Endodermal cell (in vitro differentiated cells): ENCODE data around the gene BRSK1. TPM values are rescaled to one million over a fixed set of nuclear protein-coding genes. Genes with fewer than 3 reads are reported as not detected.
A peak's percentile ranks its signal among the peaks of the same experiment; 100 is the strongest.
"Not testable (repeated sequence)": the region's sequence is repeated elsewhere in the genome, so short reads cannot be mapped to it uniquely, and the experiment has no call there.

Experiments used
- DNase-seq: peaks from one replicate; pipeline ENCODE4 v3.0.0-alpha.2; 2017
- H3K27ac ChIP-seq: 2 replicates; pipeline ENCODE4 v1.5.1; 2013; ENCODE audit warnings: mild to moderate bottlenecking, low read depth, low read length, moderate library complexity
- H3K27me3 ChIP-seq: 2 replicates; pipeline ENCODE4 v1.6.1; 2013; ENCODE audit warnings: mild to moderate bottlenecking, low read length, moderate library complexity; ENCODE audit not compliant: insufficient read depth, control insufficient read depth, poor library complexity, severe bottlenecking
- H3K36me3 ChIP-seq: 2 replicates; pipeline ENCODE4 v1.7.0; 2013; ENCODE audit warnings: mild to moderate bottlenecking, low read length, moderate library complexity; ENCODE audit not compliant: control insufficient read depth, insufficient read depth
- H3K4me1 ChIP-seq: one replicate; pipeline ENCODE4 v1.7.0; 2013; ENCODE audit warnings: low read length; ENCODE audit not compliant: control insufficient read depth, insufficient read depth
- H3K4me3 ChIP-seq: 2 replicates; pipeline ENCODE4 v1.5.1; 2013; ENCODE audit warnings: mild to moderate bottlenecking, low read length, moderate library complexity
- H3K9ac ChIP-seq: 2 replicates; pipeline ENCODE4 v1.6.1; 2013; ENCODE audit warnings: mild to moderate bottlenecking, low read length, moderate library complexity; ENCODE audit not compliant: poor library complexity, severe bottlenecking; ENCODE audit errors: extremely low read depth
- H3K9me3 ChIP-seq: 2 replicates; pipeline ENCODE4 v1.6.1; 2013; ENCODE audit warnings: mild to moderate bottlenecking, low read length, moderate library complexity; ENCODE audit not compliant: control insufficient read depth
- H3K27ac Mint-ChIP-seq: 2 replicates; pipeline ENCODE4 v1.8.0; 2020; ENCODE audit warnings: mixed read lengths
- H3K27me3 Mint-ChIP-seq: 2 replicates; pipeline ENCODE4 v1.8.0; 2021; ENCODE audit warnings: mild to moderate bottlenecking, mixed read lengths; ENCODE audit not compliant: insufficient read depth
- H3K36me3 Mint-ChIP-seq: 2 replicates; pipeline ENCODE4 v1.8.0; 2020; ENCODE audit warnings: low read depth, mixed read lengths
- H3K4me1 Mint-ChIP-seq: 2 replicates; pipeline ENCODE4 v1.8.0; 2020; ENCODE audit warnings: mixed read lengths
- H3K4me3 Mint-ChIP-seq: 2 replicates; pipeline ENCODE4 v1.8.0; 2020; ENCODE audit warnings: mild to moderate bottlenecking, moderate library complexity, mixed read lengths
- H3K9me3 Mint-ChIP-seq: 2 replicates; pipeline ENCODE4 v1.8.0; 2020; ENCODE audit warnings: mild to moderate bottlenecking, mixed read lengths
- WGBS, 2 experiments: methylation state at CpG; one replicate each; pipeline versions ENCODE4 v1.1.5 to v1.1.7; 2013; ENCODE audit warnings: missing lambda C conversion rate in 2 of 2, mixed read lengths in 1 of 2; ENCODE audit not compliant: insufficient coverage in 1 of 2, insufficient read length in 1 of 2; 5-methylcytosine and 5-hydroxymethylcytosine counted together
- total RNA-seq, 2 donors: library from RNA; stranded (reverse); fragmentation: NEBNext Ultra II Directional in 1 of 2; extraction: Animal tissue kit (Norgen Biotek cat#: 25700) in 1 of 2; gene quantifications; 2 replicates in 1 of 2; 3 replicates in 1 of 2; pipeline ENCODE4 v1.2.1, GENCODE V29; 2021
- TF ChIP-seq, protein P1 (sequence below): fragments of 200-600 bp; sonication (generic); conservative IDR thresholded peaks from 2 replicates; pipeline ENCODE4 v1.5.0; 2021; ENCODE audit warnings: antibody characterized with exemption, mild to moderate bottlenecking

Gene BRSK1
- total RNA-seq, 2 donors from 2014 or later, result 75.9 to 91.4 TPM

DNA sequence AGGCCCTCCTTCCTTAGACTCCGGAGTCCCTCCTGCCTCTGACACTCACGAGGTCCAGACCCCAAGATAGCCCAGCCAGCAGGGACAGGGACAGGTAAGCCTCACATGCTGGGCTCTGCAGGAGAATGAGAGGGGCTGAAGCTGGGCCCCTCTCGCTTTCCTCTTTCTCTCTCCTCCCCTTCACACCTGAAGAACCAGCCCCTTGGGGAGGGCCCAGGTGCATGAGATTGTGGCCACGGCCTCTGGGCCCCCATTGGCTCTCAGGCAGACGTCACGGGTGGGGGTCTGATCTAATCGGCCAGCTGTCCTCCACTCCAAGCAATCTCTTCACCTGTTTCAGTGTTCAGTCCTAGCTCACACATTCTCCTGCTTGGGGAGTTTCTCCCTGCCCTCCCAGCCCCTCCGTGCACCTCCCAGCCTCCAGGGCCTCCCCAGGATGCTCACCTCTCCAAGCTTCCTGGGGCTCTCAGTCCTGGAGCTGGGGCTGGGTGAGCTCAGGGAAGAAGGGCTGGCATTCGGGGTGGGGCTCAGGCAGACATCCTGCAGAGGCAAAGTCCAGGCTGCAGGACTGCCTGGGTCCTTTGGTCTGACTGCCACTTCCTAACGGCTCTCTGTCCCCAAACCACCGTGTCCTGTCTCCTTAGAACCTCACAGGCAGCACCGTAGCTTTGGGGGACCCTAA lies 38.5 kb downstream of the BRSK1 start:
- peaks cover 24% of the 10 kb centered on the region for H3K4me1 Mint-ChIP-seq
- H3K4me3 ChIP-seq, result no peak overlapping the region
- H3K27ac Mint-ChIP-seq, result peak overlapping the region; percentile 27
- H3K36me3 Mint-ChIP-seq, result no peaks in the 10 kb centered on the region
- H3K4me1 ChIP-seq, result peaks cover 8% of the 10 kb centered on the region
- no peaks in the 10 kb centered on the region for H3K9me3 ChIP-seq
- no peak overlapping the region for H3K27ac ChIP-seq
- no peaks in the 10 kb centered on the region for H3K27me3 ChIP-seq
- TF ChIP-seq, protein P1, sequence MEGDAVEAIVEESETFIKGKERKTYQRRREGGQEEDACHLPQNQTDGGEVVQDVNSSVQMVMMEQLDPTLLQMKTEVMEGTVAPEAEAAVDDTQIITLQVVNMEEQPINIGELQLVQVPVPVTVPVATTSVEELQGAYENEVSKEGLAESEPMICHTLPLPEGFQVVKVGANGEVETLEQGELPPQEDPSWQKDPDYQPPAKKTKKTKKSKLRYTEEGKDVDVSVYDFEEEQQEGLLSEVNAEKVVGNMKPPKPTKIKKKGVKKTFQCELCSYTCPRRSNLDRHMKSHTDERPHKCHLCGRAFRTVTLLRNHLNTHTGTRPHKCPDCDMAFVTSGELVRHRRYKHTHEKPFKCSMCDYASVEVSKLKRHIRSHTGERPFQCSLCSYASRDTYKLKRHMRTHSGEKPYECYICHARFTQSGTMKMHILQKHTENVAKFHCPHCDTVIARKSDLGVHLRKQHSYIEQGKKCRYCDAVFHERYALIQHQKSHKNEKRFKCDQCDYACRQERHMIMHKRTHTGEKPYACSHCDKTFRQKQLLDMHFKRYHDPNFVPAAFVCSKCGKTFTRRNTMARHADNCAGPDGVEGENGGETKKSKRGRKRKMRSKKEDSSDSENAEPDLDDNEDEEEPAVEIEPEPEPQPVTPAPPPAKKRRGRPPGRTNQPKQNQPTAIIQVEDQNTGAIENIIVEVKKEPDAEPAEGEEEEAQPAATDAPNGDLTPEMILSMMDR, result no peak
- H3K27me3 Mint-ChIP-seq, result no peaks in the 10 kb centered on the region
- WGBS, 2 experiments, result 79 to 90% methylated on average over 9 to 12 of the region's 12 CpGs
- H3K36me3 ChIP-seq, result no peaks in the 10 kb centered on the region
- H3K9me3 Mint-ChIP-seq, result no peaks in the 10 kb centered on the region
- no peak overlapping the region for H3K4me3 Mint-ChIP-seq
- DNase-seq, result peak; percentile 64
- no peak overlapping the region for H3K9ac ChIP-seq

DNA sequence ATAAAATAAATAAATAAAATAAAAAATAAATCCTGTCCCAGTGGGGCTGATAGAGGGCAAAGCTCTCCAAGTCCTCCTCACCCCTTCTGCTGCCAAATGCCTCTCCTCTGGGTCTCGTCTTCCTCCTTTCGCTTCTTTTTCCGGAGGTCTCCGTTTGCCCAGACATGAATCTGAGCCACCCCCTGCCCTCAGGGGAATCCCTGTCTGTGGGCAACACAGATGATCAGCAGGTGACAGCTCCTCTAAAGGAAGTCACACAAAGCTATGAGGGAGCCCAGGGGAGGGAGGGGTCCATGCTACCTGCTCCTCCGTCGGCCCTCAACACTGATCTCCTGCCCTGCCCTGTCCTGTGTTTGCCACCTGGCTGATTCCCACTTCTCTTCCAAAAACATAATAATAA lies 40.9 kb downstream of the BRSK1 start:
- 87 to 96% methylated on average over 3 to 6 of the region's 6 CpGs for WGBS, 2 experiments
- no peak overlapping the region for H3K27ac ChIP-seq
- Mint-ChIP-seq H3K27ac (no peak overlapping the region), H3K9me3 (no peaks in the 10 kb centered on the region), H3K27me3 (peaks cover 4% of the 10 kb centered on the region), H3K4me3 (no peak overlapping the region), H3K4me1 (peaks cover 24% of the 10 kb centered on the region), H3K36me3 (no peaks in the 10 kb centered on the region)
- H3K9me3 ChIP-seq, result no peaks in the 10 kb centered on the region
- no peaks in the 10 kb centered on the region for H3K27me3 ChIP-seq
- TF ChIP-seq, protein P1, result no peak
- H3K36me3 ChIP-seq, result no peaks in the 10 kb centered on the region
- H3K9ac ChIP-seq, result no peak overlapping the region
- peak; percentile 38 for DNase-seq
- H3K4me1 ChIP-seq, result peaks cover 8% of the 10 kb centered on the region
- no peak overlapping the region for H3K4me3 ChIP-seq

DNA sequence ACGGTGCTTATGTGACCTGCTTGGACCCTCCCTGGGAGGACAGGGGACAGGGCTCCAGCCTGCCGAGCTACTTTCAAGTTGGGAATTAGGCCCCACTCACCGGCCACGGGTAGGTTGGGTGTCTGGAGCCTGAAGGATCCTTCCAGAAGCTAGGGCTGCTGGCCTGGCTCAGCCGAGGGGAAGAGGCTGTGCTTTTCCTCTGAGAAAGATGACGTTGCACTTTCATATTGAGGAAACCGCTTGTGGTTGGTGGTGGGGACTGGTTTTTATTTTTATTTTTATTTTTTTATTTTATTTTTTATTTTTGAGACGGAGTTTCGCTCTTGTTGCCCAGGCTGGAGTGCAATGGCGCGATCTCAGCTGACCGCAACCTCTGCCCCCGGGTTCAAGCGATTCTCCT lies 41.4 kb downstream of the BRSK1 start, which contains the start of gene TMEM150B:
TMEM150B (minus strand) TSS at position 170 of the 400 bp plus-strand sequence. CDS start 4,305 bp downstream, outside the sequence.
- H3K4me1 ChIP-seq, result peaks cover 8% of the 10 kb centered on the region
- H3K9ac ChIP-seq, result no peak within 1 kb of the TSS
- no peaks in the 10 kb centered on the region for H3K36me3 ChIP-seq
- Mint-ChIP-seq H3K27ac (no peak within 1 kb of the TSS), H3K4me3 (no peak within 1 kb of the TSS), H3K27me3 (peaks cover 4% of the 10 kb centered on the region), H3K9me3 (no peaks in the 10 kb centered on the region), H3K4me1 (peaks cover 20% of the 10 kb centered on the region), H3K36me3 (no peaks in the 10 kb centered on the region)
- TF ChIP-seq, protein P1, result no peak
- H3K9me3 ChIP-seq, result no peaks in the 10 kb centered on the region
- H3K4me3 ChIP-seq, result no peak within 1 kb of the TSS
- H3K27me3 ChIP-seq, result no peaks in the 10 kb centered on the region
- DNase-seq, result no peak
- WGBS, 2 experiments, result 93 to 95% methylated on average over 7 to 12 of the region's 14 CpGs
- H3K27ac ChIP-seq, result no peak within 1 kb of the TSS

DNA sequence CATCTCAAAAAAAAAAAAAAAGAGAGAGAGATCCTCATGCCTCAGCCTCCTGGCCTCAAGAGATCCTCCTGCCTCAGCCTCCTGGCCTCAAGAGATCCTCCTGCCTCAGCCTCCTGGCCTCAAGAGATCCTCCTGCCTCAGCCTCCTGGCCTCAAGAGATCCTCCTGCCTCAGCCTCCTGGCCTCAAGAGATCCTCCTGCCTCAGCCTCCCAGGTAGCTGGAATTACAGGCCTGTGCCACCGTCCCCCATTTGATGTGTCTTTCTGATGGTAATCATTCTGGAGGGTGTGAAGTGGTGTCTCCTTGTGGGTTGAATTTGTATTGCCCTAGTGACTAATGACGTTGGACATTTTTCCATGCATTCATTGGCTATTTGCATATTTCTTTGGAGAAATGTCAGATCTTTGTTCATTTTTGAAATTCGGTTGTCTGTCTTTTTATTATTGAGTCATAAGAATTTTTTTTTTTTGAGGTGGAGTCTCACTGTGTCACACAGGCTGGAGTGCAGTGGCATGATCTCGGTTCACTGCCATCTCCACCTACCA lies 45.0 kb downstream of the BRSK1 start:
- H3K9ac ChIP-seq, H3K4me3 ChIP-seq, H3K9me3 Mint-ChIP-seq, H3K36me3 ChIP-seq, H3K4me1 ChIP-seq, H3K27me3 ChIP-seq, DNase-seq, H3K27ac ChIP-seq, H3K4me3 Mint-ChIP-seq, H3K4me1 Mint-ChIP-seq, H3K9me3 ChIP-seq, H3K36me3 Mint-ChIP-seq, H3K27ac Mint-ChIP-seq, H3K27me3 Mint-ChIP-seq: not testable (repeated sequence)
- WGBS, 2 experiments, result 88% methylated on average over 3 to 4 of the region's 4 CpGs

DNA sequence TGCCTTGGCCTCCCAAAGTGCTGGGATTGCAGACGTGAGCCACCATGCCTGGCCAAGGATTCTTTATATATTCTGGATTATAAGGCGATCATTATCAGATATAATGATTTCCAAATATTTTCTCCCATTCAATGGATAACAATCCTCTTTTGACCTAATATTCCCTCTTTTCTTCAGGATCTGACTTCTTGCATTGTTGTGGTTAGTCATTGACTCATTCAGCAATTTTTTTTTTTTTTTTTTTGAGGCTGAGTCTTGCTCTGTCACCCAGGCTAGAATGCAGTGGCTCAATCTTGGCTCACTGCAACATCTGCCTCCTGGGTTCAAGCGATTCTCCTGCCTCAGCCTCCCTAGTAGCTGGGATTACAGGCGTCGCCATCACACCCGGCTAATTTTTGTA lies 46.0 kb downstream of the BRSK1 start:
- not testable (repeated sequence) for H3K9ac ChIP-seq, H3K9me3 Mint-ChIP-seq, H3K27me3 ChIP-seq, H3K4me3 Mint-ChIP-seq, H3K27ac ChIP-seq, H3K9me3 ChIP-seq, H3K4me3 ChIP-seq, H3K27me3 Mint-ChIP-seq, DNase-seq, H3K27ac Mint-ChIP-seq, H3K4me1 ChIP-seq, H3K36me3 ChIP-seq, H3K4me1 Mint-ChIP-seq, H3K36me3 Mint-ChIP-seq
- WGBS, 2 experiments, result 89 to 97% methylated on average over 6 of the region's 6 CpGs
